CD4-positive, alpha-beta T cell treated with Interferon gamma for 1 hour (primary cell): Measurements from ENCODE around the gene TUFT1.
A peak's percentile ranks its signal among the peaks of the same experiment; 100 is the strongest.
"Not testable (repeated sequence)": the region's sequence is repeated elsewhere in the genome, so short reads cannot be mapped to it uniquely, and the experiment has no call there.

ENCODE experiments used
- DNase-seq: peaks from one replicate; pipeline ENCODE4 v3.0.0-alpha.2; 2020

TUFT1 gene

GRCh38 chr1:151581921-151582320 is 41.8 kb downstream of the TUFT1 start:
- no peak for DNase-seq

GRCh38 chr1:151583796-151584195 is 43.7 kb downstream of the TUFT1 start:
- no peak for DNase-seq

GRCh38 chr1:151584278-151584677 is 44.2 kb downstream of the TUFT1 start:
- DNase-seq: no peak

- no peak for DNase-seq
Observed at GRCh38 chr1:151584780-151585179, 44.7 kb downstream of the TUFT1 start.

GRCh38 chr1:151585622-151586021 is 45.5 kb downstream of the TUFT1 start:
- no peak for DNase-seq

GRCh38 chr1:151590961-151591360 is 50.9 kb downstream of the TUFT1 start:
- no peak for DNase-seq

GRCh38 chr1:151593730-151594129 is 53.6 kb downstream of the TUFT1 start:
- no peak for DNase-seq

- DNase-seq: peak; percentile 81
Observed at GRCh38 chr1:151594143-151594625, 54.1 kb downstream of the TUFT1 start.

- DNase-seq: no peak
Observed at GRCh38 chr1:151596166-151596953, 56.3 kb downstream of the TUFT1 start.

GRCh38 chr1:151602550-151602949 is 62.4 kb downstream of the TUFT1 start:
- not testable (repeated sequence) for DNase-seq

GRCh38 chr1:151604291-151604690 is 64.2 kb downstream of the TUFT1 start:
- no peak for DNase-seq

GRCh38 chr1:151606384-151606783 is 66.3 kb downstream of the TUFT1 start:
- DNase-seq: no peak

GRCh38 chr1:151606857-151607256 is 66.7 kb downstream of the TUFT1 start:
- no peak for DNase-seq

- DNase-seq: no peak
Observed at GRCh38 chr1:151610142-151610541, 70.0 kb downstream of the TUFT1 start.

GRCh38 chr1:151611288-151611790 is 71.2 kb downstream of the TUFT1 start:
- peak; percentile 47 for DNase-seq

- DNase-seq: peak; percentile 88
Observed at GRCh38 chr1:151611832-151612500, 71.9 kb downstream of the TUFT1 start, which contains the start of gene SNX27. TSS of gene SNX27 (plus strand) at chr1:151612050. CDS start at chr1:151612202, 152 bp downstream.

- peak; percentile 2 for DNase-seq
Observed at GRCh38 chr1:151612501-151613281, 72.6 kb downstream of the TUFT1 start.

GRCh38 chr1:151613282-151613780 is 73.2 kb downstream of the TUFT1 start:
- DNase-seq: no peak

- no peak for DNase-seq
Observed at GRCh38 chr1:151615711-151616504, 75.8 kb downstream of the TUFT1 start.

GRCh38 chr1:151616505-151616849 is 76.4 kb downstream of the TUFT1 start:
- no peak for DNase-seq

GRCh38 chr1:151618003-151618402 is 77.9 kb downstream of the TUFT1 start:
- DNase-seq: no peak

GRCh38 chr1:151618470-151618869 is 78.4 kb downstream of the TUFT1 start:
- no peak for DNase-seq
